Adrenal gland (tissue), 5 donors: ENCODE measurements around the gene SAYSD1.

ENCODE experiments used
- CTCF ChIP-seq, 6 experiments: fragments of 450-650 bp in 4 of 6; fragments of 200-600 bp in 2 of 6; sonication (generic) in 1 of 6; IDR thresholded peaks; 1 replicate in 5 of 6; 2 replicates in 1 of 6; pipeline versions ENCODE4 v1.5.1 to v1.8.0; 2016 to 2021; ENCODE audit warnings: antibody characterized with exemption in 6 of 6, mild to moderate bottlenecking in 2 of 6, moderate library complexity in 1 of 6
- POLR2A ChIP-seq, 2 donors: fragments of 450-650 bp; IDR thresholded peaks; one replicate each; pipeline ENCODE4 v1.6.1; 2017; ENCODE audit warnings: antibody characterized with exemption in 2 of 2, mild to moderate bottlenecking in 2 of 2, moderate library complexity in 1 of 2
- donor health status: DM: no; HTN: no; CAD: no.

- TF ChIP-seq CTCF (IDR thresholded peaks at IDR 0.05), result no peak
- TF ChIP-seq POLR2A (IDR thresholded peaks at IDR 0.05), result peak; percentile 44 to 78
Observed at GRCh38 chr6:39114704-39115599, at the start of gene SAYSD1.
